Panc1 (cell line): Measurements from ENCODE around the gene CDC26. TPM values are rescaled to one million over a fixed set of nuclear protein-coding genes. Genes with fewer than 3 reads are reported as not detected.

ENCODE experiments used
- ATAC-seq: fragments of 200-7000 bp; cut with Tn5 transposase; 2 replicates; pipeline ENCODE4 v1.9.1; 2020; ENCODE audit warnings: mild to moderate bottlenecking, moderate library complexity
- BruUV-seq: library from RNA; stranded (reverse); fragments of 400-500 nt; replicated peaks from 2 replicates; lab custom pipeline; 2021; lab: Mats Ljungman, UMichigan
- CTCF ChIA-PET: fragments of 300-600 bp; sonication (Branson Sonifier 250); formaldehyde crosslinking; loops from one replicate; lab custom pipeline; 2022; ENCODE audit warnings: antibody characterized with exemption; lab: Charles Lee
- POLR2A ChIA-PET: fragments of 300-600 bp; sonication (Branson Sonifier 250); formaldehyde crosslinking; loops from one replicate; lab custom pipeline; 2022; ENCODE audit warnings: antibody characterized with exemption; lab: Charles Lee
- DNase-seq: peaks from one replicate; pipeline ENCODE4 v3.0.0-alpha.2; 2010; ENCODE audit warnings: low read depth, low spot score
- H3K27ac ChIP-seq: 2 replicates; pipeline ENCODE4 v1.5.1; 2011; ENCODE audit warnings: mild to moderate bottlenecking, low read length, inconsistent platforms
- H3K27me3 ChIP-seq: fragments of 200-500 bp; sonication (Bioruptor generic); 2 replicates; pipeline ENCODE4 v1.6.0; 2014; ENCODE audit warnings: low read length, inconsistent platforms; ENCODE audit not compliant: control insufficient read depth, insufficient read depth
- H3K36me3 ChIP-seq: fragments of 200-500 bp; sonication (Bioruptor generic); 2 replicates; pipeline ENCODE4 v1.5.1; 2014; ENCODE audit warnings: inconsistent platforms, mild to moderate bottlenecking, low read length, moderate library complexity; ENCODE audit not compliant: control insufficient read depth, insufficient read depth
- H3K4me1 ChIP-seq: 2 replicates; pipeline ENCODE4 v1.5.1; 2011; ENCODE audit warnings: inconsistent platforms, mild to moderate bottlenecking, low read length, moderate library complexity; ENCODE audit not compliant: control insufficient read depth, insufficient read depth
- H3K4me3 ChIP-seq, 2 experiments: 2 replicates each; pipeline ENCODE4 v1.5.1; 2011 to 2012; ENCODE audit warnings: low read depth in 2 of 2, low read length in 2 of 2, mild to moderate bottlenecking in 2 of 2, inconsistent platforms in 1 of 2, moderate library complexity in 1 of 2
- H3K9me3 ChIP-seq: fragments of 200-500 bp; sonication (Bioruptor generic); 2 replicates; pipeline ENCODE4 v1.5.1; 2014; ENCODE audit warnings: low read depth, mild to moderate bottlenecking, inconsistent platforms, low read length, moderate library complexity; ENCODE audit not compliant: control insufficient read depth, insufficient read depth
- POLR2AphosphoS5 ChIP-seq: IDR thresholded peaks from 2 replicates; pipeline ENCODE4 v1.6.1; 2012; ENCODE audit warnings: mild to moderate bottlenecking, low read depth, low read length, moderate library complexity
- SIN3A ChIP-seq: IDR thresholded peaks from 2 replicates; pipeline ENCODE4 v1.6.1; 2012; ENCODE audit warnings: low read depth, mild to moderate bottlenecking, low read length, moderate library complexity, borderline replicate concordance; ENCODE audit not compliant: insufficient read depth
- TCF7L2 ChIP-seq: IDR thresholded peaks from 2 replicates; pipeline ENCODE4 v1.6.1; 2011; ENCODE audit warnings: mild to moderate bottlenecking, low read depth, low read length, inconsistent platforms
- in situ Hi-C: cut with HindIII; loops from 2 replicates; pipeline ENCODE4 v1.10.0; 2016; ENCODE audit warnings: low sequenced_read_pairs, low pct_unique_long_range_greater_than_20kb
- intact Hi-C: fragments of 100-400 bp; cut with micrococcal nuclease; formaldehyde crosslinking; loops from one replicate; pipeline ENCODE4 v1.10.0; 2022; ENCODE audit not compliant: unreplicated experiment
- total RNA-seq: library from RNA; stranded (reverse); gene quantifications from one replicate; pipeline ENCODE4 v1.2.1, GENCODE V29; 2021; ENCODE audit not compliant: unreplicated experiment
- TF ChIP-seq, protein P1 (sequence below): fragments of 450-650 bp; IDR thresholded peaks from 2 replicates; pipeline ENCODE4 v1.5.1; 2017; ENCODE audit warnings: mild to moderate bottlenecking
- TF ChIP-seq, protein P2 (sequence below), 2 experiments: IDR thresholded peaks; 2 replicates each; pipeline ENCODE4 v1.6.1; 2011 to 2012; ENCODE audit warnings: low read depth in 2 of 2, control low read depth in 1 of 2, low read length in 1 of 2, mild to moderate bottlenecking in 1 of 2, moderate library complexity in 1 of 2; ENCODE audit not compliant: insufficient read depth in 1 of 2

The CDC26 gene
- total RNA-seq, 1 experiment from 2014 or later = 19.4 TPM

GRCh38 chr9:113222482-113222841, 52.9 kb downstream of the CDC26 start:
- peaks cover 8% of the 10 kb centered on the region for H3K4me1 ChIP-seq
- POLR2A ChIA-PET = no interaction called here
- BruUV-seq = no TSS peak
- TF ChIP-seq, protein P1, sequence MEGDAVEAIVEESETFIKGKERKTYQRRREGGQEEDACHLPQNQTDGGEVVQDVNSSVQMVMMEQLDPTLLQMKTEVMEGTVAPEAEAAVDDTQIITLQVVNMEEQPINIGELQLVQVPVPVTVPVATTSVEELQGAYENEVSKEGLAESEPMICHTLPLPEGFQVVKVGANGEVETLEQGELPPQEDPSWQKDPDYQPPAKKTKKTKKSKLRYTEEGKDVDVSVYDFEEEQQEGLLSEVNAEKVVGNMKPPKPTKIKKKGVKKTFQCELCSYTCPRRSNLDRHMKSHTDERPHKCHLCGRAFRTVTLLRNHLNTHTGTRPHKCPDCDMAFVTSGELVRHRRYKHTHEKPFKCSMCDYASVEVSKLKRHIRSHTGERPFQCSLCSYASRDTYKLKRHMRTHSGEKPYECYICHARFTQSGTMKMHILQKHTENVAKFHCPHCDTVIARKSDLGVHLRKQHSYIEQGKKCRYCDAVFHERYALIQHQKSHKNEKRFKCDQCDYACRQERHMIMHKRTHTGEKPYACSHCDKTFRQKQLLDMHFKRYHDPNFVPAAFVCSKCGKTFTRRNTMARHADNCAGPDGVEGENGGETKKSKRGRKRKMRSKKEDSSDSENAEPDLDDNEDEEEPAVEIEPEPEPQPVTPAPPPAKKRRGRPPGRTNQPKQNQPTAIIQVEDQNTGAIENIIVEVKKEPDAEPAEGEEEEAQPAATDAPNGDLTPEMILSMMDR = no peak
- TF ChIP-seq POLR2AphosphoS5 (no peak), TCF7L2 (no peak), SIN3A (no peak)
- TF ChIP-seq, protein P2, sequence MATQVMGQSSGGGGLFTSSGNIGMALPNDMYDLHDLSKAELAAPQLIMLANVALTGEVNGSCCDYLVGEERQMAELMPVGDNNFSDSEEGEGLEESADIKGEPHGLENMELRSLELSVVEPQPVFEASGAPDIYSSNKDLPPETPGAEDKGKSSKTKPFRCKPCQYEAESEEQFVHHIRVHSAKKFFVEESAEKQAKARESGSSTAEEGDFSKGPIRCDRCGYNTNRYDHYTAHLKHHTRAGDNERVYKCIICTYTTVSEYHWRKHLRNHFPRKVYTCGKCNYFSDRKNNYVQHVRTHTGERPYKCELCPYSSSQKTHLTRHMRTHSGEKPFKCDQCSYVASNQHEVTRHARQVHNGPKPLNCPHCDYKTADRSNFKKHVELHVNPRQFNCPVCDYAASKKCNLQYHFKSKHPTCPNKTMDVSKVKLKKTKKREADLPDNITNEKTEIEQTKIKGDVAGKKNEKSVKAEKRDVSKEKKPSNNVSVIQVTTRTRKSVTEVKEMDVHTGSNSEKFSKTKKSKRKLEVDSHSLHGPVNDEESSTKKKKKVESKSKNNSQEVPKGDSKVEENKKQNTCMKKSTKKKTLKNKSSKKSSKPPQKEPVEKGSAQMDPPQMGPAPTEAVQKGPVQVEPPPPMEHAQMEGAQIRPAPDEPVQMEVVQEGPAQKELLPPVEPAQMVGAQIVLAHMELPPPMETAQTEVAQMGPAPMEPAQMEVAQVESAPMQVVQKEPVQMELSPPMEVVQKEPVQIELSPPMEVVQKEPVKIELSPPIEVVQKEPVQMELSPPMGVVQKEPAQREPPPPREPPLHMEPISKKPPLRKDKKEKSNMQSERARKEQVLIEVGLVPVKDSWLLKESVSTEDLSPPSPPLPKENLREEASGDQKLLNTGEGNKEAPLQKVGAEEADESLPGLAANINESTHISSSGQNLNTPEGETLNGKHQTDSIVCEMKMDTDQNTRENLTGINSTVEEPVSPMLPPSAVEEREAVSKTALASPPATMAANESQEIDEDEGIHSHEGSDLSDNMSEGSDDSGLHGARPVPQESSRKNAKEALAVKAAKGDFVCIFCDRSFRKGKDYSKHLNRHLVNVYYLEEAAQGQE (IDR thresholded peaks at IDR 0.05; ENCODE audit: insufficient read depth in 1 of 2, low read depth in 2 of 2, low read length in 1 of 2) = no peak
- no peaks in the 10 kb centered on the region for H3K9me3 ChIP-seq
- CTCF ChIA-PET = interaction anchor here (0.6 kb wide), 1 partner anchor 154 kb away, joined by 3 read pairs; the partner anchor contains the start of gene HDHD3
- DNase-seq = no peak
- no peaks in the 10 kb centered on the region for H3K27me3 ChIP-seq
- H3K36me3 ChIP-seq = no peaks in the 10 kb centered on the region; the same call in 1 of the 2 replicates
- in situ Hi-C loops = no loop called here
- H3K4me3 ChIP-seq = peak overlapping the region; percentile 95 to 98
- no peak for ATAC-seq
- intact Hi-C loops = no loop called here
- peak overlapping the region; percentile 81 for H3K27ac ChIP-seq

- TSS peak; percentile 95 for BruUV-seq
- in situ Hi-C loops = no loop called here
- TF ChIP-seq, protein P2 (IDR thresholded peaks at IDR 0.05; ENCODE audit: insufficient read depth in 1 of 2, low read depth in 2 of 2, low read length in 1 of 2) = no peak
- TF ChIP-seq TCF7L2 (no peak), SIN3A (no peak), POLR2AphosphoS5 (no peak)
- TF ChIP-seq, protein P1 = no peak
- peaks cover 8% of the 10 kb centered on the region for H3K4me1 ChIP-seq
- peak overlapping the region; percentile 81 for H3K27ac ChIP-seq
- no peaks in the 10 kb centered on the region; the same call in 1 of the 2 replicates for H3K36me3 ChIP-seq
- peak; percentile 37 for ATAC-seq
- CTCF ChIA-PET = interaction anchor here (0.6 kb wide), 2 partner anchors 112 to 155 kb away, joined by 3 to 6 read pairs; partner anchors contain the start of gene HDHD3
- intact Hi-C loops = no loop called here
- H3K27me3 ChIP-seq = no peaks in the 10 kb centered on the region
- H3K9me3 ChIP-seq = no peaks in the 10 kb centered on the region
- no peak for DNase-seq
- peak overlapping the region; percentile 95 to 98 for H3K4me3 ChIP-seq
- POLR2A ChIA-PET = no interaction called here
Observed at GRCh38 chr9:113221800-113222481, 53.4 kb downstream of the CDC26 start.
